GM18520 (cell line): ENCODE results near the gene OXGR1.
"Not testable (repeated sequence)": the region's sequence is repeated elsewhere in the genome, so short reads cannot be mapped to it uniquely, and the experiment has no call there.

Experiments used
- ATAC-seq: cut with Tn5 transposase; IDR thresholded peaks from one replicate; pipeline ENCODE4 v1.9.1; 2021; ENCODE audit not compliant: unreplicated experiment

OXGR1 gene

GRCh38 chr13:97005625-97006262 is 11.5 kb upstream of the OXGR1 start:
- ATAC-seq = no peak

DNA sequence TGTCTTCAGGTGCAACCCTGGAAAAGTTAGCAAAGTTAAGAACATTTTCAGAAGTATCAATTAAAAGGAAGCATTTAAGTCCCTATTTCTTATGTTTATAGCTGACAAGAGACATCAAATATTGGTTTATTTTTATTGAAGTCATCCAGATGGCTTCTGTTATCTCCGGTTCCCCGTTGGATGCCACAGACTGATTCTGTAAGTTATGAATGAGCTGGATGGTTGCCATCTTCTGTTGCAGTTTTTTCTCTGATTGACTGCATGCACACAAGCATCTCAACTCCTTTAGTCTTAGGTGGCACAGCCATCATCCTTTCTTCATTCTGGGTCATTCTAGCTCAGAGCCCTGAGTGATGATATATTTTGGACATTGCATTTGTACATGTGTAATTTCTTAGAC is 10.6 kb upstream of the OXGR1 start:
- no peak for ATAC-seq

- ATAC-seq = no peak
Observed at GRCh38 chr13:97004096-97004876, 10.0 kb upstream of the OXGR1 start.

- no peak for ATAC-seq
Observed at GRCh38 chr13:97003071-97003470, 8.8 kb upstream of the OXGR1 start.

GRCh38 chr13:97002581-97002980 is 8.3 kb upstream of the OXGR1 start:
- ATAC-seq = no peak

- ATAC-seq = no peak
Observed at GRCh38 chr13:97001636-97002035, 7.4 kb upstream of the OXGR1 start.

- ATAC-seq = no peak
Observed at GRCh38 chr13:97000295-97000925, 6.1 kb upstream of the OXGR1 start.

DNA sequence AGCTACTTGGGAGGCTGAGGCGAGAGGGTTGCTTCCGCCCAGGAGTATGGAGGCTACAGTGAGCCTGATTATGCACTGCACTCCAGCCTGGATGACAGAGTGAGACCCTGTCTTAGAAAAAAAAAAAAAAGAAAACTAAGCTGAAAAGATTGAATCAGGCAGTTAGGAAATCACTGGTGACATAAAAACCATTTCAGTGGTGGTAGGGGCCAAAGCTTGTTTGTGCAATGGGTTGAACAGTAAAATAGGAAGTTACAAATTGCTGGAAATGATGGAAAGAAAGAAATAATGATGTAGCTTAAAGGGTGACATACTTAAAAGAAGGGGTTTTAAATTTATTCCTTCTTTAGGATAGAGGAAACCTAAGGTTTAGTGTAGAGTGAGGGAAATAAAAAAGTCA is 4.8 kb upstream of the OXGR1 start:
- no peak for ATAC-seq

GRCh38 chr13:96998051-96998450 is 3.8 kb upstream of the OXGR1 start:
- ATAC-seq = no peak

DNA sequence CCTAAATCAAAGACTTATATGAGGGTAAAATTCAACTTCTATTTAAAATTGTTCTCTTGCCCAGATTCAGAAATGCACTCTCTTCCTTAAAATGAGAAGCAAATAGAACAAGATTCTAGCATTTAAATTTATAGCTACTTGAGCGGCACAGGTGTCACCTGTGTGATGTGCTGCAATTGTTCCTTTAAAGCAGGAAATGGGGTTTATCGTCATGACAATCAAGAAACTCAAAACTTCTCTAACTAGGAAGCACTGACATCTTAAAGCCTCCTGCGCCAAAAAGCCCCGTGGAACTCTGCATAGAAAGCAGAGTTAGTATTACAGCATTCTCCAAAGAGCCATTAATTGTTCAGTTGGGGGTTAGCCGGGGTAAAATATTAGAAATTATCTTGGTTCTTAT is 2.6 kb upstream of the OXGR1 start:
- ATAC-seq = no peak

GRCh38 chr13:96996107-96996506 is 1.8 kb upstream of the OXGR1 start:
- no peak for ATAC-seq

DNA sequence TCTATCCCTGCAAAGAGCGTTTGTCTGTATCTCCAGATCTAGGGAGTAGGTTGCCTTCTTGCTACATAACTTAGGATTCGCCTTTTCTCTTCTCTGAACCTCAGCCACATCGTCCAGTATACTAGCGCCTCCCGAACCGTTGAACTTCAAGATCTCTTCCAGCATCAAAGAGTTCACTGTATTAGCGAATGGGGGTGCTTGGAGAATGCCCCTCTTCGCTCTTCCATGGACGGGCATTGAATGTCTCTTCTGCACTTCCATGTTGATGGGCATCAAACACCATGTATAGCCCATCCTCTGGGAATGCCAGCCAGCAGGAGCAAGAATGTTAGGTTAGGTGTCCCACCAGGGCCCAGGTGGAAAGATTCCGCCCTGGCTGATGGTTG is 575 bp upstream of the OXGR1 start:
- ATAC-seq = no peak

DNA sequence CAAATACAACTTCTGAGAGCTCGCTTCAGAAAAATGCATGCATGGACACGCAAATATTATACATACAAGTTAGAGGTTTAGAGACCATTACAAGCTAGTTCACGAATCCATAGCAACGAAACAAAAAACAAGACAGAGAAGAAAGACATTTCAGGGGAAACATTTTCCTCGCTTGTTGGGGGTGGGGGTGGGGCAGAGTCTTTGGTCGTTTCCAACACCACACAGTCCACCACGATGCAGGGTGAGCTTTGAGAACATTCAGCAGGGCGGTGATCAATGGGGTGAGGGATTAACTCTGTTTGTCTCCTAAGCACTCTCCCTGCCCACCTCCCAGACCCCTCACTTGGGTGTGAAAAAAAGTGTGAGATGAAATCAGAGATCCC is 651 bp downstream of the OXGR1 start:
- ATAC-seq = no peak

DNA sequence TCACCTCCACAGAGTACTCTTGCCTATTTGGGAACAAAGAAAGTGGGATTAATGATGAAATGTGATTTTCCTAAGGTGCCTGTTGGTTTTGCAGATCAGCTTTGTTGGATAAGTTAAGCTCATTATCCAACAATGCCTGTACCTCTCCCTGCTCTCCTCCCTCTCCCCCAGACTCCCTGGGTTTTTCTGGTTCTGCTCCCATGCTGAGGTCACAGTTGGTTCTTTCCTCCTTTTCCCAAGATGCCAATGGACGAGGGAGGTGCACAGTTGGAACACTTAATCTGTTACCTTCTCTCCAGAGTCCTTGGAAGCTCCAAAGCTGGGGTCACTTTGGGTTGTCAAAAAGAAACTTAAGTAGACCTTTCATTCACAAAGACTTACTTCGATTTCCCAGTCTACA is 1.6 kb downstream of the OXGR1 start:
- no peak for ATAC-seq

DNA sequence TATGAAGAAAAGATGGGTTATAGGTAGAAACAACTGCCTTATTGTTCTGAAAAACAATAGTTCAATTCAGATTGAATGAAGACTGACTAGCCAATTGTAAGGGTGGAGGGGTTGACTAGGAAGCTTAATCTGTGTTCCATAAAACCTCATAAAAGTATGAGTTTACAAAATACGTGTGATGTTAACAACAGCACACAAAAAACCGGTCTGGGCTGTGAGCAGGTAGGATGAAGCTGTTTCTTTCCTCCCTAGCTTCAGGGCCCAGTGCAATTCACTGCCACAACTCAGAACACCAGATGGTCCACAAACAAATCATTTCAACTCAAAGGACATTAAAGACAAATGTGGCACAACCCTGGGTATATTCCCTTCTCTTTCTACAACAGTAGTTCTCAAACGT is 3.2 kb downstream of the OXGR1 start:
- no peak for ATAC-seq

- ATAC-seq = no peak
Observed at GRCh38 chr13:96988441-96988840, 5.8 kb downstream of the OXGR1 start.

GRCh38 chr13:96984051-96984508 is 10.2 kb downstream of the OXGR1 start:
- peak; percentile 100 for ATAC-seq

DNA sequence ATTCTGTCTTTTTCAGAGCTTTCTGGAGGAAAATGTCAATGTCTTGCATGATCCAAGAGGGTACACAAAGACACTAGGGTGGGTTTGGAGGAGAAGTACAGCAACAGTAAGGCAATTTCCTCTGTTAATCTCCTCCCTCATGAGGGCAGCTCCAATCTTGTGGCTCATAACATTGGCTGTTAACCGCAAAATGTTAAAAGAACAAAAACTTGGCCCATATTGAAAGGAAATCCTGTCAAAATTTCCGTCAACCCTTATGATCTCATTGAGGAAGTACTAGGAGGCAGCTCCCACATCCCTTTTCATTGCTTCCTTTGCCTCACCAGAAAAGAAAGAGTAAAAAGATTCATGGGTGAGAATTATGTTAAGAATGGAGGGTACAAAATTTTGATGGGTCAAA is 11.6 kb downstream of the OXGR1 start:
- ATAC-seq = no peak

DNA sequence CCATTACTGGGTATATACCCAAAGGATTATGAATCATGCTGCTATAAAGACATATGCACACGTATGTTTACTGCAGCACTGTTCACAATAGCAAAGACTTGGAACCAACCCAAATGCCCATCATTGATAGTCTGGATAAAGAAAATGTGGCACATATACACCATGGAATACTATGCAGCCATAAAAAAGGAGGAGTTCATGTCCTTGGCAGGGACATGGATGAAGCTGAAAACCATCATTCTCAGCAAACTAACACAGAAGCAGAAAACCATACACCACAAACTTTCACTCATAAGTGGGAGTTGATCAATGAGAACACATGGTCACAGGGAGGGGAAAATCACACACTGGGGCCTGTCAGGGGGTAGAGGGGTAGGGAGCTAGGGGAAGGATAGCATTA is 14.4 kb downstream of the OXGR1 start:
- not testable (repeated sequence) for ATAC-seq

DNA sequence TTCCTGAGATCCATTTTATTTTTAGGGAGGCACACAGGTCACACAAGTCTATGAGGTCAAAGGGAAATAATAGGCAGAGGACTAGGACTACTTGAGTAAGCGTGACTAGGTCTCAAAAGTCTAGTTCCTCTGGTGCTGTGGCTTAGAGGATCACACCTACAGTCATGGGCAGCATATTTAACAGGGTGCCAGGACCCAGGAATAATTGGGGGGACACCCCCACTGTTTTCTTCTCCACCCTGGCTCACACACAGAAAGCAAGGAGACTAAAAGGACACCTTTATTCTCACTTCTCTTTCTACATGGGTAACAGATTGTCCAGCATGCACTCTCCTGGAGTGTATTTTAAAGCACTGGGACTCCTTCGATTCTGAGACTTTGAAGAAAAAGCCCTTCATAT is 26.2 kb downstream of the OXGR1 start:
- no peak for ATAC-seq

DNA sequence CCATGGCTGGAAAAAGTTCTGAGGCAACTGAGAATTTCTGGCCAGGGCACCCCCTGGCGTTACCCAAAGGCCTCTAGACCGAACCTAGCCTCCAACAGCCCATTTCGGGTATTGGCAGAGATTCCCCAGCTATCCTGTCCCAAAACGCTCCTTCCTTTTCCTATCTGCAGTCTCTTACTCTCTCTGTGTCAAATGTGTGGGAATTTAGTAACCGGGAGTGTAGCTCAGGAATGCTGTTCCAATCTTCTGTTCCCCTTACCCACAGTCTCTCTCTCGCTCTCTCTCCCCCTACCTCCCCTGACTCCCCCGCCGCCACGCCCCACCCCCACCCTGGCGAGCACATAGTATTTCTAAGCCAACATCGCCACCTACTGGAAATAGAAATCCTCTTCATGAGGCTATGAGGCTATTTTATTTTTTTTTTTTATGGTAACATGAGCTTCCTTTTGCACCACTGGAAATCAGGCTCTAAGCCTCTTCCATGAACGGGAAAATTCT is 27.0 kb downstream of the OXGR1 start:
- no peak for ATAC-seq
